ENCODE data around the gene TCF7L1.

TCF7L1 gene

GRCh38 chr2:85273738-85274731 is 140.8 kb downstream of the TCF7L1 start:
- in situ Hi-C loops (cut with HindIII; ENCODE audit: low sequenced_read_pairs) = no loop called here

GRCh38 chr2:85275984-85276540 is 142.9 kb downstream of the TCF7L1 start:
- in situ Hi-C loops (cut with HindIII; ENCODE audit: low sequenced_read_pairs) = loop anchor here (25.0 kb wide), 1 partner anchor 239 kb away; no protein-coding TSS in a partner anchor

DNA sequence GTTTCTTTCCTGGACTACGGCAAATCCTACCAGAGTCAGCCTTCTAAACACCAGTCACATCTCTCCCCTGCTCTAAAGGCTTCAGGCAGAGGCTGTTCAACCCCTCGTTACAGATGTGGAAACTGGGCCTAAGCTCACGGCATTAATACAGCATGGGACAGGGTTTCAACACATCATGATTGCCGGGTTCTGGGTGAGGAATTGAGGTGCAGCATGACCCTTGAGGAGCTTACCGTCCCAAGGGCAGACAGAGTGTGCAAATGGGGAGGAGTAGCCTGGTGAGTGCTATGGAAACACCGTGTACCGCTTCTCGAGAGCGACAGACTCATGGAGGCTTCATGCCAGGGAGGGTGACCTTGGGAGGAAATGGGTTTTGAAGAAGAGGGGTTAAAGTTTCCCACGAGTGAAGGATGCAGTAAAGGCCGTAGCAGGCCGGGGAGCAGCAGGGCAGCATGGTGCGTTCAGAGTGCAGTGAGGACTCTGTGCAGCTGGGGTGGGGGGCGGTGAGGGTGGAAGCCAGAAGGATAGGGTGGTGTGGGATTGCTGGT is 143.5 kb downstream of the TCF7L1 start:
- in situ Hi-C loops (cut with HindIII; ENCODE audit: low sequenced_read_pairs) = loop anchor here (25.0 kb wide), 1 partner anchor 239 kb away; no protein-coding TSS in a partner anchor

DNA sequence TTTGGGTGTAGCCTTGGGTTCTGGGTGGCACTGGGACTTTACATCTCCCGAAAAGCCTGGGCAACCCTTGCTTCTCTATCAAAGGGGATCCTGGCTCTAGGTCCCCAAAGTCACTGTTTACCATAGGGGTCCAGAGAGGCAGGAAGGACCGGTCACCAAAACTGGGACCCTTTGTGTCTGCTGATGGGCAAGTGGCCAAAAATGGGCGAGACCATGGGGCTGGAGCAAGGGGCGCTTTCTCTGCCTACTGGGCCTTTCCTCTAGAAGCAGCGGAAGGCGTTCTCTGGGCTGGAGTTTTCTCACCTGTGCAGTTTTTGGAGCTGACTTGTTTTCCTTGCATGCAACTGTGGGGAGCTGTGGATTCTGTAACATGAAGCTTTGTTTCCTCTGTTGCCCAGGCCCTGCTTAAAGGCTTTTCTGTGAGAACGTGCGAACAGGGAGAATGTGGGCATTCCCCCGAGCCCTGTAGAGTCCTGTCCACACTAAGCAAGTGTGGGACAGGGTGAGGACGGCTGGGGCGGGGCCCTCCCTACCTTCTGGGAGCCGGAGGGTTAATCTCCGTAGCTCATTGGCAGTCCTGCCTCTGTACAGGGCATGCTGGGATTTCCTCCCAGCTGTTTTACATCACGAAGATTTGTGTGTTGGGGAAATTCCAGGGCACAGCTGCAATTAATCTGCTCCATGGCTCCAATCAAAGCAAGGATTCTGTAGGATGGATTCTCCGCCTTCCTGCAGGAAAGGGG is 144.4 kb downstream of the TCF7L1 start:
- in situ Hi-C loops (cut with HindIII; ENCODE audit: low sequenced_read_pairs) = loop anchor here (25.0 kb wide), 1 partner anchor 240 kb away; no protein-coding TSS in a partner anchor

DNA sequence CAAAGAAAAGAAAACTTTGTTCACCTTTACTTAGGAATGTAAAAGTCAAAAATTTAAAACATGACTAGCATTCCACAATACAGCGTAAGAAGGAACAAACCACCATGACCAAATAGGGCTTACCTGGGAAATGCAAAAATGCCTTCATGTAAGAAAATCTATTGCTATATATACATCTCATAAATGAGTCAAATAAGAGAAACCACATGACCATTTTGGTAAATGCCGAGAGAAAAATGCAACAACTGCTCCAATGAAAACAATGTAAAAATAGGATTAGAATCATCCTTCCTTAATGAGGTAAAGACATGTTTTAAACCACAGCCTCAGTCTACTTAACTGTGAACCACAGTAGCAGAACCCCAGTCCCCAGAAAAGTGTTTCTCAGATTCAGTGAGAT is 145.2 kb downstream of the TCF7L1 start:
- in situ Hi-C loops (cut with HindIII; ENCODE audit: low sequenced_read_pairs) = loop anchor here (25.0 kb wide), 1 partner anchor 241 kb away; no protein-coding TSS in a partner anchor

DNA sequence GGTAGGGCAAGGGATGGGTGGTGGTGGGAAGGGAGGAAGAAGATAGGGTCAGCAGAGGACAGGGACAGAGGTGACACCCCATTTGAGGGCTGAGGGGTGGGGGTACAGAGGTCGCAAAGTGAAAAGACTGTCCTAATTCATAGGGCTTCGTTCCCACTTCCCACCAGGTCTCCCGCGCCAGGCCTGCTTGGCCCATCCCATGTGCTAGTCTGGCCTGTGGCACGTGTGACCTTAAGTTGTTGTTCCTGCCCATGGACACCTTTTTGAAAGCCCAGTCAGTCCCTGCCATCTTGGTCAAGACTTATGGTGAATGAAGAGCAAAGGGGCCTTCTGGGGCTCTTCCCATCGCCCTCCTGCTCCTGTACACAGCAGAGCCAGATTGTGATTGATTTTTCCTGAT is 148.4 kb downstream of the TCF7L1 start:
- in situ Hi-C loops (cut with HindIII; ENCODE audit: low sequenced_read_pairs) = loop anchor here (25.0 kb wide), 1 partner anchor 244 kb away; no protein-coding TSS in a partner anchor

DNA sequence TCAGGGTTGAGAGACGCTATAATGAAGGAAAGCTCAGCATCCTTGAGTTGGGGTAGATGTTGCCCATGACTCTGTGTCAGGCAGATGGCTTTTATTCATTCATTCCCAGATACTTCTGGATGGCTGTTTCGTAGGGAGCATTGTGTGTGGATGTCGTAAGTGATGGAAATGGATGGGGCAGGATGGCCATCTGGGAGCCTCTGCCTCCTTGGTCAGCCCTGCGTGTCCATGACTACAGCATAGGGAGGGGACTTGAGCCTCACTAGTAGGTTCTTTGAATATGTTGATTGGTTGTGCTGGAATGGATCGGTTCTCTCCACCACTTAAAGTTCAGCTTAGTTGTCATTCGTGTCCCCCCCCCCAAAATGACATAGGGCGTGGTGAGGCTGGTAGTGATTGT is 149.7 kb downstream of the TCF7L1 start:
- in situ Hi-C loops (cut with HindIII; ENCODE audit: low sequenced_read_pairs) = loop anchor here (25.0 kb wide), 1 partner anchor 246 kb away; no protein-coding TSS in a partner anchor

DNA sequence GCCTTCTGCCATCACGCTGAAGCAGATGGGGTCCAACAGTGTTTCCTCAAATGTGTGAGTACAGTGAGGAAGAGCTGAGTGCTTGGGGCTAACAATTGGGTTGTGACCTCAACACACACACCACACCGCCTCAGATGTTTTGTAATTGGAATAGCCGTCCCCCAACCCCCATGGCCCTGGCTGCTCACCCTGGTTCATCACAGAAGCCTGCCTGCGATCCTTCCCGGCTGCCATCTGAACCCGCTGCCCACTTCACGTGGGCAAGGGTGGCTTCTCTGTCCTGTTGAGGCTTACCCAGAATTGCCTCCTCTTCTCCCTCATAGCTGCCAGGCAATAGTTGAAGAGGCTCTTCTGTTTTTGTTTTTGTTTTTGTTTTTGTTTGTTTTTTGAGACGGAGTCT is 150.4 kb downstream of the TCF7L1 start:
- in situ Hi-C loops (cut with HindIII; ENCODE audit: low sequenced_read_pairs) = loop anchor here (25.0 kb wide), 1 partner anchor 246 kb away; no protein-coding TSS in a partner anchor

GRCh38 chr2:85286918-85287317 is 153.7 kb downstream of the TCF7L1 start:
- in situ Hi-C loops (cut with HindIII; ENCODE audit: low sequenced_read_pairs) = loop anchor here (25.0 kb wide), 1 partner anchor 250 kb away; no protein-coding TSS in a partner anchor

DNA sequence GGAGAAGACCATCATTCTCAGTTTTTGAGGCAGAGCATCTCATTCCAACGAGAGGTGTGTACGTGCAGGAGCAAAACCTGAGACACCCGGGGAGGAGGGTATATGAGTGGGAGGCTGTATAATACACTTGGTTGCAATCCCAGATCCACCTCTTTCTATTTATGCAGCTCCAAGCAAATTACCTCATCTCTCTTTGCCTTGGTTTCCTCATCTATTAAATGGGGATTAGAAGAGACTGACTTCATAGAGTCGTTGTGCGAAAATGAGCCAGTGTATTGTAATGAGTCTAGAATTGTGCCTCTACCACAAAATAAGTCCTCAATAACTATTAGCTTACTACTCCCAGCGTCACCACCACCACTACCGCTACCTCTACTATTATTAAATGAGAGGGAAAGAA is 154.5 kb downstream of the TCF7L1 start:
- in situ Hi-C loops (cut with HindIII; ENCODE audit: low sequenced_read_pairs) = loop anchor here (25.0 kb wide), 1 partner anchor 250 kb away; no protein-coding TSS in a partner anchor

- in situ Hi-C loops (cut with HindIII; ENCODE audit: low sequenced_read_pairs) = loop anchor here (25.0 kb wide), 1 partner anchor 251 kb away; no protein-coding TSS in a partner anchor
Measured at GRCh38 chr2:85288244-85288725, 155.1 kb downstream of the TCF7L1 start.

DNA sequence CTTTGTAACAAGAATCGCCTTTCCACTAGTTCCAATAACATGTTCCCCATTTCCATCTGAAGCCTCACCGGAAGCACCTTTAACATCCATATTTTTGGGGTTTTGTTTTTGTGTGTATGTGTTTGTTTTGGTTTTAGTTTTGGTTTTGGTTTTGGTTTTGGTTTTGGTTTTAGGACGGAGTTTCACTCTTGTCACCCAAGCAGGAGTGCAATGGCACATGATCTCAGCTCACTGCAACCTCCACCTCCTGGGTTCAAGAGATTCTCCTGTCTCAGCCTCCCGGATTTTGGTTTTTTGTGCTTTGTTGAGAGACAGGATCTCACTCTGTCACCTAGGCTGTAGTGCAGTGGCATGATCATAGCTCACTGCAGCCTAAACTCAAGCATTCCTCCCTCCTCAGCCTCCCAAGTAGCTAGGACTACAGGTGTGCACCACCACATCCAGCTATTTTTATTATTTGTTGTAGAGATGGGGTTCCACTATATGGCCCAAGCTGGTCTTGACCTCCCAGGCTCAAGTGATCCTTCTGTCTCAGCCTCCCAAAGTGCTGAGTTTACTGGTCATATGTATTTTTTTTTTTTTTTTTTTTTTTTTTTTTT is 158.3 kb downstream of the TCF7L1 start:
- in situ Hi-C loops (cut with HindIII; ENCODE audit: low sequenced_read_pairs) = loop anchor here (25.0 kb wide), 1 partner anchor 254 kb away; no protein-coding TSS in a partner anchor

- in situ Hi-C loops (cut with HindIII; ENCODE audit: low sequenced_read_pairs) = no loop called here
Measured at GRCh38 chr2:85302121-85302520, 168.9 kb downstream of the TCF7L1 start.

DNA sequence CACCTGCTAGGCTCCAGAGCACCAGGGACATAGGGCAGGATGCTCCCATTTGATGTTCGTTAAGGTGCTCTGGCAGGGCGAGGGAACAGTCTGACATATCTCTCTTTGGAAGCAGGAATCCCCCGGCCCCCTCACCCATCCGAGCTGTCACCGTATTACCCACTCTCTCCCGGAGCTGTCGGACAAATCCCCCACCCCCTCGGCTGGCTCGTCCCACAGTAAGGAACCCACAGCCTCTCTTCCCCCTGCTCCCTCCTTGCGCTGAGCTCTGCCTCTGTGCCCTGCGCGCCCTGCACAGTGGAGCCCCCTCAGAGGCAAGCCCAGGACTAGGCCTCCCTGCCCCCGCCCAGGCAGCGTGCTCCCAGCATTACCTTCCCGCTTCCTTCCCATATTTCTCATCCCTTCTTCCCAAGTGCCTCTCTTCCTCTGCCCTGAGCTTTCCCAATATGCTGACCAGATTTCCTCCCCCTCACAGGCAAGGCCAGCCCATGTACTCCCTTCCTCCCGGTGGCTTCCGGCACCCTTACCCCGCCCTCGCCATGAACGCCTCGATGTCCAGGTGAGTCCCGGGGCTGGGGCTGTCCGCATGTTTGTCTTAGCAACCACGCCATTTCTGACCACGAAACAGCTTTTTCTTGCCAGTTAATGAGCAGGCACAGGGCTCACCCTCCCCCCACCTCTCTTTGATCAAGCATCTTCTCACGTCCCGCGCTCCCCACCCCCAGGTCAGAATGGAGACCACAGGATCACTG is 170.8 kb downstream of the TCF7L1 start:
- in situ Hi-C loops (cut with HindIII; ENCODE audit: low sequenced_read_pairs) = no loop called here

GRCh38 chr2:85307527-85307897 is 174.3 kb downstream of the TCF7L1 start:
- in situ Hi-C loops (cut with HindIII; ENCODE audit: low sequenced_read_pairs) = no loop called here

- in situ Hi-C loops (cut with HindIII; ENCODE audit: low sequenced_read_pairs) = no loop called here
Measured at GRCh38 chr2:85308201-85308600, 175.0 kb downstream of the TCF7L1 start.

DNA sequence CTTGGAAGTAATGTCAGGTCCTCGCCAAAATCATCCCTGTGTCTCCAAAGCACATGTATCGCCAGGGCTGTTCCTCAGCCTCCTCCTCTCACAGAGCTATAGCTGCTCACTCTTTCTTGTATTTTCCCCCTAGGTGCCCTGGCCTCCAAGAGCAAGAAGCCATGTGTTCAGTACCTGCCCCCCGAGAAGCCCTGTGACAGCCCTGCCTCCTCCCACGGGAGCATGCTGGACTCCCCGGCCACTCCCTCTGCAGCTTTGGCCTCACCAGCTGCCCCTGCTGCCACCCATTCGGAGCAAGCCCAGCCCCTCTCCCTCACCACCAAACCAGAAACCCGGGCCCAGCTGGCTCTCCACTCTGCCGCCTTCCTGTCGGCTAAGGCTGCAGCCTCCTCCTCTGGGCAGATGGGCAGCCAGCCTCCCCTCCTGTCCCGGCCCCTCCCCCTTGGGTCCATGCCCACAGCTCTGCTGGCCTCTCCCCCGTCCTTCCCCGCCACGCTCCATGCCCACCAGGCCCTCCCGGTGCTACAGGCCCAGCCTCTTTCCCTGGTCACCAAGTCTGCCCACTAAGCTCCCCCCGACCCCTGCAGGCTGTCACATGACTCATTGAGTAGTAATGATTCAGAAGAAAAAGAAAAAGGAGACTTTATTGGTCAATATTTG is 175.8 kb downstream of the TCF7L1 start:
- in situ Hi-C loops (cut with HindIII; ENCODE audit: low sequenced_read_pairs) = no loop called here

GRCh38 chr2:85309699-85310321 is 176.6 kb downstream of the TCF7L1 start:
- in situ Hi-C loops (cut with HindIII; ENCODE audit: low sequenced_read_pairs) = no loop called here

Data from DLD1 (cell line).